K562 (cell line): ENCODE data around the gene LZTS2. TPM values are rescaled to one million over a fixed set of nuclear protein-coding genes. Genes with fewer than 3 reads are reported as not detected.

Experiments
- CHD2 ChIP-seq: IDR thresholded peaks from 2 replicates; pipeline ENCODE4 v1.6.1; 2011; ENCODE audit warnings: low read depth, low read length
- CHD7 ChIP-seq: fragments of 200-600 bp; sonication (generic); IDR thresholded peaks from one replicate; pipeline ENCODE4 v1.6.1; 2012; ENCODE audit warnings: mild to moderate bottlenecking, low read depth, low read length, inconsistent platforms
- GATAD2B ChIP-seq: fragments of 450-650 bp; IDR thresholded peaks from 2 replicates; pipeline ENCODE4 v1.6.1; 2017; ENCODE audit warnings: mild to moderate bottlenecking, borderline replicate concordance
- KLF16 ChIP-seq: IDR thresholded peaks from 2 replicates; pipeline ENCODE4 v1.6.1; 2016; ENCODE audit warnings: antibody characterized with exemption
- MCM7 ChIP-seq, 2 experiments: fragments of 450-650 bp; IDR thresholded peaks; 2 replicates each; pipeline ENCODE4 v1.6.1; 2016 to 2018
- POU5F1 ChIP-seq: fragments of 150-350 bp; IDR thresholded peaks from 2 replicates; pipeline ENCODE4 v1.6.1; 2014; ENCODE audit warnings: borderline replicate concordance, low read length, low read depth, mild to moderate bottlenecking; ENCODE audit not compliant: partially characterized antibody
- RFX1 ChIP-seq: fragments of 450-650 bp; IDR thresholded peaks from 2 replicates; pipeline ENCODE4 v1.6.1; 2016; ENCODE audit warnings: mild to moderate bottlenecking, moderate library complexity
- STAT5B ChIP-seq: fragments of 250-450 bp; sonication (Bioruptor Pico); IDR thresholded peaks from 2 replicates; pipeline ENCODE4 v1.8.0; 2021; ENCODE audit warnings: mild to moderate bottlenecking, inconsistent platforms
- ZFP36 ChIP-seq: fragments of 150-350 bp; IDR thresholded peaks from 2 replicates; pipeline ENCODE4 v1.6.1; 2018; ENCODE audit warnings: low read length, low read depth; ENCODE audit not compliant: partially characterized antibody
- polyA plus RNA-seq, 8 experiments: library from polyadenylated mRNA; depleted of rRNA in 4 of 8; stranded (reverse) in 5 of 8; unstranded in 3 of 8; fragments of >200 nt; fragmentation: Nextera tagmentation in 2 of 8; fragmentation: Illumina TruSeq in 1 of 8; extraction: Ambion mirVana in 2 of 8; extraction: Trizol in 1 of 8; gene quantifications; 2 replicates each; pipeline versions ENCODE4 v1.2.1 to v1.2.3, GENCODE V29; 2011 to 2014; ENCODE audit warnings: inconsistent platforms in 1 of 8, missing spikeins in 1 of 8
- total RNA-seq, 7 experiments: library from RNA; depleted of rRNA in 6 of 7; stranded (reverse); fragments of >200 nt in 6 of 7; fragmentation: Illumina TruSeq in 2 of 7; extraction: Trizol in 2 of 7; gene quantifications; 2 replicates each; pipeline versions ENCODE4 v1.2.1 to v1.2.3, GENCODE V29; 2011 to 2021; ENCODE audit warnings: low replicate concordance in 1 of 7
- TF ChIP-seq, protein P1 (sequence below), 2 experiments: fragments of 450-650 bp in 1 of 2; sonication (generic) in 1 of 2; formaldehyde crosslinking; conservative IDR thresholded peaks; 2 replicates each; pipeline versions ENCODE4 v1.4.0 to v1.8.1; 2020 to 2022; ENCODE audit warnings: mild to moderate bottlenecking in 1 of 2, missing genetic modification reagents in 1 of 2
- TF ChIP-seq, protein P2 (sequence below): fragments of 450-650 bp; IDR thresholded peaks from 2 replicates; pipeline ENCODE4 v1.6.1; 2018; ENCODE audit not compliant: partially characterized antibody

The LZTS2 gene
- total and polyA plus RNA-seq, 9 of the 15 experiments (the other 6 are each of a cell fraction or from before 2014, with no cell fraction given), result 0.23 to 42.5 (median 14.7) TPM

DNA sequence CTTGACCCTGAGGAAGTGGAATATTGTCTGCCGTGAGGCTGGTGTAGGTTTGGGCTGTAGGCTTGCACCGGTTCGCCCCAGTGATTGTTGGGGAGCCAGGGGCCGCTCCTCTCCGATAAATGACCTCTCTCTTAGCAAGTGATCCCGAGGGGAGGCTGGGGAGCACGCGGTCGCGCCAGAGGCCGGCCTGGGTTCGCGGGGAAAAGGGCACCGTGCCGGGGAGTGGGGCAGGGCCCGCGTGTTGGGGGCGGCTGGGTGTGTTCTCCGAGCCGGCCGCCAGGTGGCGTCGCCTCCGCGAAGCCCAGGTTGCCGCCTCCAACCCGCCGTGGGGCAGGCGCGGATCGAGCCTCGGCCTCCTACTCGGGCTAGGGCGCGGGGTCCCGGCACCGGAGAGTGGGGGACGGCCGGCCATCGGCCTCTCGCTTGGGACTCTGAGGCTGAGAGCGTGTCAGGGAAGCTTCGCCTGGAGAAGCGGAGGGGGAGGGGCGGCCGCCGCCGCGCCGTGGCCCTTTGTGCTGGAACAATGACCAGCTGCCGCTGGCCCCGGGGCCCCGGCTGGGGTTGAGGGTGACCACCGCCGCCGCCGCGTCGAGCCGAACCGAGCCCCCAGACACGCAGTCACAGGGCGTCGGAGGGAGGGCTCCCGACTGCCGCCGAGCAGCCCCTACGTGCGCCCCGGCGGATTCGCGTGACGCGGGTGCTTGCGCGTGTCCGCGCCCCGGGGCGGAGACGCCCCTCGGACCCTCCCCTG lies 442 bp upstream of the LZTS2 start (continued):
- TF ChIP-seq CHD7, result no peak
- TF ChIP-seq, protein P1, sequence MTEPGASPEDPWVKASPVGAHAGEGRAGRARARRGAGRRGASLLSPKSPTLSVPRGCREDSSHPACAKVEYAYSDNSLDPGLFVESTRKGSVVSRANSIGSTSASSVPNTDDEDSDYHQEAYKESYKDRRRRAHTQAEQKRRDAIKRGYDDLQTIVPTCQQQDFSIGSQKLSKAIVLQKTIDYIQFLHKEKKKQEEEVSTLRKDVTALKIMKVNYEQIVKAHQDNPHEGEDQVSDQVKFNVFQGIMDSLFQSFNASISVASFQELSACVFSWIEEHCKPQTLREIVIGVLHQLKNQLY (CRISPR knock-in tag; conservative IDR thresholded peaks at IDR 0.05), result 0 out of 4 replicates have a peak, but pooled peaks of 1 of the 2 experiments have one; percentile 71
- peak; percentile 35; the same call in 1 of the 2 replicates for TF ChIP-seq GATAD2B
- no peak for TF ChIP-seq RFX1
- TF ChIP-seq POU5F1, result no peak
- TF ChIP-seq ZFP36, result no peak
- TF ChIP-seq CHD2, result no peak
- no peak for TF ChIP-seq KLF16
- TF ChIP-seq STAT5B (CRISPR knock-in tag), result no peak
- TF ChIP-seq, protein P2, sequence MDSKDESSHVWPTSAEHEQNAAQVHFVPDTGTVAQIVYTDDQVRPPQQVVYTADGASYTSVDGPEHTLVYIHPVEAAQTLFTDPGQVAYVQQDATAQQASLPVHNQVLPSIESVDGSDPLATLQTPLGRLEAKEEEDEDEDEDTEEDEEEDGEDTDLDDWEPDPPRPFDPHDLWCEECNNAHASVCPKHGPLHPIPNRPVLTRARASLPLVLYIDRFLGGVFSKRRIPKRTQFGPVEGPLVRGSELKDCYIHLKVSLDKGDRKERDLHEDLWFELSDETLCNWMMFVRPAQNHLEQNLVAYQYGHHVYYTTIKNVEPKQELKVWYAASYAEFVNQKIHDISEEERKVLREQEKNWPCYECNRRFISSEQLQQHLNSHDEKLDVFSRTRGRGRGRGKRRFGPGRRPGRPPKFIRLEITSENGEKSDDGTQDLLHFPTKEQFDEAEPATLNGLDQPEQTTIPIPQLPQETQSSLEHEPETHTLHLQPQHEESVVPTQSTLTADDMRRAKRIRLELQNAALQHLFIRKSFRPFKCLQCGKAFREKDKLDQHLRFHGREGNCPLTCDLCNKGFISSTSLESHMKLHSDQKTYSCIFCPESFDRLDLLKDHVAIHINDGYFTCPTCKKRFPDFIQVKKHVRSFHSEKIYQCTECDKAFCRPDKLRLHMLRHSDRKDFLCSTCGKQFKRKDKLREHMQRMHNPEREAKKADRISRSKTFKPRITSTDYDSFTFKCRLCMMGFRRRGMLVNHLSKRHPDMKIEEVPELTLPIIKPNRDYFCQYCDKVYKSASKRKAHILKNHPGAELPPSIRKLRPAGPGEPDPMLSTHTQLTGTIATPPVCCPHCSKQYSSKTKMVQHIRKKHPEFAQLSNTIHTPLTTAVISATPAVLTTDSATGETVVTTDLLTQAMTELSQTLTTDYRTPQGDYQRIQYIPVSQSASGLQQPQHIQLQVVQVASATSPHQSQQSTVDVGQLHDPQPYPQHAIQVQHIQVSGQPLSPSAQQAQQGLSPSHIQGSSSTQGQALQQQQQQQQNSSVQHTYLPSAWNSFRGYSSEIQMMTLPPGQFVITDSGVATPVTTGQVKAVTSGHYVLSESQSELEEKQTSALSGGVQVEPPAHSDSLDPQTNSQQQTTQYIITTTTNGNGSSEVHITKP, result no peak
- TF ChIP-seq MCM7 (IDR thresholded peaks at IDR 0.05), result no peak
